Renal pelvis (tissue), 4 donors: ENCODE data around the gene ZNF423. TPM values are rescaled to one million over a fixed set of nuclear protein-coding genes. Genes with fewer than 3 reads are reported as not detected.

Experiments used
- DNase-seq: peaks from one replicate; pipeline ENCODE4 v3.0.0-alpha.2; 2013
- polyA plus RNA-seq, 3 donors: library from polyadenylated mRNA; unstranded; fragments of 120-200 nt; gene quantifications; one replicate each; pipeline ENCODE4 v1.2.1, GENCODE V29; 2013; ENCODE audit not compliant: insufficient read length in 3 of 3

Gene ZNF423
- polyA plus RNA-seq, 3 donors, result 24.2 to 30.5 (median 28.5) TPM

DNA sequence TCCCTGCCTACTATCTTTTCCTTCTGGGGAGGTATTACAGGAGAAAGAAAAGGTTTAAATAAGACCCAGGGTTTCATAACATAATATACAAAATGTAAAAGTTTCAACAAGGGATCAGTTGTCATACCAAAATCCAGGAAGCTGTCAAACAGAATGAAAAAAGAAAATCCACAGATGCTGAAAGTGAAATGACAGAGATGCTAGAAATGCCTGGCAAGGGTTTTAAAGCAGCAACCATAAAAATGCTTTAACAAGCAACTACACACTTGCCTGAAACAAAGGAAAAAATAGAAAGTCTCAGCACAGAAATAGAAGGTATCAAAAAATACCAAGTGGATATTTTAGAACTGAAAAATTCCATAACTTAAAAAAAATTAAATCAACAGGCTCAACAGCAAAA lies 377.3 kb downstream of the ZNF423 start:
- no peak for DNase-seq

DNA sequence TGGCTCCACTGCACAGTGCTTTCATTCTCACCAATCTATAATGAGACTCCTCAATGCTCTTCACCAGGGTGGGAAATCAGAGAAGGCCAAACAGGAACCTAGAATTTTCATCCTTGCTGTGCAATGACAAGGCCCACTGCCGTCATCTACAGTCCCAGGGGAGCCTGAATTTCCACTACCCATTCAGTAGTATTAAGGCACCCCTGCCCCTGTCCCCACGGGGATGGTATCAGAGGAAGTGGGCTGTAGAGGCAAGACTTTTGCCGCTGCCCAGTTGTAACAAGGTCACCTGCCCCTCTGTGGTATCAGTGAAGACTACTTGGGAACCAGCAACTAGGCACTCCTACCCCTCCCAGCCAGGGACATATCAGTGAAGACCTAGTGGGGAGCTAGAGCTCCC lies 377.8 kb downstream of the ZNF423 start:
- DNase-seq, result no peak

DNA sequence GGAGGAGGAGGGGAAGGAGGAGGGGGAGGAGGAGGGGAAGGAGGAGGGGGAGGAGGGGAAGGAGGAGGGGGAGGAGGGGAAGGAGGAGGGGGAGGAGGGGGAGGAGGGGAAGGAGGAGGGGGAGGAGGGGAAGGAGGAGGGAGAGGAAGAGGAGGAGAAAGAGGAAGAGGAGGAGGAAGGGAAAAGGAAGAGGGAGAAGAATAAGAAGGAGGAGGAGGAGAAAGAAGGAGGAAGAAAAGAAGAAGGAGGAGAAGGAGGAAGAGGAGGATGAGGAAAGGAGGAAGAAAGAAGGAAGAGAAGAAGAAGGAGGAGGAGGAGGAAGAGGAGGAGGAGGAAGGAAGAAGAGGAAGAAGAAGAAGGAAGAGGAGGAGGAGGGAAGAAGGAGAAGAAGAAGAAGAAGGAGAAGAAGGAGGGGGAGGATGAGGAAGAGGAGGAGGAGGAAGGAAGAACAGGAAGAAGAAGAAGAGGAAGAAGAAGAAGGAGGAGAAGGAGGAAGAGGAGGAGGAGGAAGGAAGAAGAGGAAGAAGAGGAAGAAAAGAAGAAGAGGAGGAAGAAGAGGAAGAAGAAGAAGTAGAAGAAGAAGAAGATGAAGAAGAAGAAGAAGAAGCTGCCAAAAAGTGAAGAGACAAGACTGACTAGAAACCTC lies 378.5 kb downstream of the ZNF423 start:
- DNase-seq, result no peak

DNA sequence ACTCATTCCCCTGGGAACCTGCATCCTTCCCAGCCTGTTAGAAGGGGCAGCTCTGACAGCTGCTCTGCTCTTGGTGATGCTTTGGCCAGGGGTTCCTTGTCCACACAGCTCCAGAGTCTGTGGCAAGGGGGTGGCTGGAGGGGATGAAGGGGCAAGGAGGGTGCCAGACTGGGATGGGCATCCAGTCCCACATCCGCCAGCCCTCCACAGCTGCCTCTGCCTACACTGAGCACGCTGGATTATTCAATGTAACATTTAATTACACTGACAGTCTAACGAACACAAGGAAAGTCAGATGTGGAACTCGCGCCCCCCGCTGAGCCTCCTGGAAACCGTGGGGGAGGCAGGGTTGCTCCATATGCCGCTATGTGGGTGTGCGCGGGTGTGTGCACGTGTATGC lies 381.2 kb downstream of the ZNF423 start:
- no peak for DNase-seq

DNA sequence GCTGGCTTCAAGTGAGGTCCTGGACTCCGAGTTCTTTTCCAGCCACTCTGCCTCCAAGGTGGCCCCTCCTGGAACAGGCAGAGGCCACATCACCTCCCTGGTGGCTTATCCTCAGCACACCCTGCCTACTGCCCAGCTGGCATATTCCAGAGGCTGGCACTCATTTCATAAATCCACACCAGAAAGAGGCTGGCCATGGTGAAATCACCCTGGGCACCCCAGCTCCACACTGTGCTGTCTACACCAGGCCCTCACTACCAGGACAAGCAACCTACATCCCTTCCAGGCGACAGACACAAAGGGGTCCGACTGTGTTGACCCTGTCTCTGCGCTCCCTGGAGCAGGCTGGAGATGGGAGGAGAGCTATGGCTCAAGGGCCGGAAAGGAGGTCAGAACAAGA lies 382.1 kb downstream of the ZNF423 start:
- no peak for DNase-seq

DNA sequence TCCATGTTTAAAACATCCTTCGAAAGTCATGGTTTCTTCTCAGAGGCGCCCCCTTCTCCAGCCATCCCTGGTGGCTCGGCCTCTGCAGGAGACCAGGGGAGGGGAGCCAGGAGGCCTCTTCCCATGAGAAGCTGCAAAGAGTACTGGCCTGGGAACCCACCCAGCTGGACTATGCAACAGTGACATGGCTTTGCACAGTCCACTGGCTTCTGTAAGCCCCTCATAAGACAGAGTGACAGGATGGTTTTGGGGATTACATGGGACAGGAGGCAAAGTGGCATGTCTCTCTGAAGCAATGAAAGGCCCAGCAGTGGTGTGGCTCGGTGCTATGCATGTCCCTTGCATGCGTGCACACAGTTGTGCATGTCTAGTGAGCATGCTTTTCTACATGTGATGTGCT lies 382.8 kb downstream of the ZNF423 start:
- DNase-seq, result no peak

DNA sequence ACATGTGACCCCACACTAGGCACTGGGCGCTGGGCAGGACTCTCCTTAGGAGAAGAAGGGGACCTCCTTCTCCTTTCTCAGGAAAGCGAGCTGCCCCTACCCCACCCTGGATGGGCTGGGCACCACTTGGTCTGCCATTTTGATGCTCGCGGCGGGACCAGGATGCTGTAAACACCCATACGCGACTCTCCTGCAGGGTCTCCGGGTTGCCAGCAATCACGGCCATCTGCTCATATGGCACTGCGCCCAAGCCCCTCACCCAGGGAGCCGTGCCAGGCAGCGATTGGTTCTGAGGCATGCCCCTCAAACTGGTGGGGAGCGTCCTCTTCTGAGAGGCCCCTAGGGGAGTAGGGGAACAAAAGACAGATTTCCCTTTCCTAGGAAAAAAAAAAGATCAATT lies 383.3 kb downstream of the ZNF423 start:
- DNase-seq, result no peak

DNA sequence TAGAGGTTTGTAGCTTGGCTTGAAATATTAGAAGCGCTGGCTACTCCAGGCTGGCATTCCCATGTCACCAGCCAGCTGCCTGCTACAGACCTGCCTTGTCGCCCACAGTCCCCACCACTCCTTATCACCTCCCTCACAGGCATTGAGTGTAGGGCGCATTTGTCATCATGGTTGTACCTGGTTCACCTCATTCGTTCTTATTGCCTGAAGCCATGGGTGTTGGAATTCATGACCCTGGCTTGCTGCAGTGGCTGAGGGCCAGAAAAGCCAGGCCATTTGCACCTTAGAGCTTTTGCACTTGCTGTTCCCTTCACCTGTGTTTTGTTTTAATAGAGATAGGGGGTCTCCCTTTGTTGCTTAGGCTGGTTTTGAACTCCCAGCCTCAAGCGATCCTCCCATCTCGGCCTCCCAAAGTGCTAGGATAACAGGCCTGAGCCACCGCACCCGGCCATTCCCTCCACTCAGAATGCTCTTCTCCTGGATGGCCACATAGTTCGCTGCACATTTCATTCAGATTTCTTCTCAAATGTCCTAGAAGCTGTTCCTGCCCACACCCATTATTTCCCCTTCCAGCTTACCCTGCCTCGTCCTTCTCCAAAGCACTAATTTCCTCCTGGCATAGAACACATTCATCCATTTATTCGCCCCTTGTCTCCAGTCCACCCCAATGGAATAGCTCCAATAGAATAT lies 384.7 kb downstream of the ZNF423 start:
- no peak for DNase-seq

DNA sequence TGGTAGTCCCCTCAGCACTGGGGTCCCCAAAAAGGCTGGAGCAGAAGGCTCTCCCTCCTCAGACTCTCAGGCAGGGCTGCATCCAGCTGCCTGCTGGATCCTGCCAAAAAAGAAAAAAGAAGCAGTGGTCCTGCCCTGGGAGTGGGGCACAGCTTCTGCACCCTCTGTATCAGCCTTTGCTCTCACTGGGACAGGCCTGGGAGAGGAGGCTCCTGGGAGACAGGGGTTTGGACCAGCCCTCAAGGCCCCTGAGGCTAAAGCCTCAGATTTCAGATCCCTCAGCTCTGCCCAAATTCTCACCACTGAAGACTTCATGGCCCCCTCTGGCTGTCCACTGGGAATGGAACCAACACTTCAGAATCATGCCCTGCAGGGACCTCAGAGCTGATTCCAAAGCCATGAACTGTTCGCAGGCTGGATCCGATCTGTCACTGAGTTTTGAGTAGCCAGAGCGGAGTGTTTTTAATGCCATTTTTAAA lies 385.4 kb downstream of the ZNF423 start:
- DNase-seq, result no peak

DNA sequence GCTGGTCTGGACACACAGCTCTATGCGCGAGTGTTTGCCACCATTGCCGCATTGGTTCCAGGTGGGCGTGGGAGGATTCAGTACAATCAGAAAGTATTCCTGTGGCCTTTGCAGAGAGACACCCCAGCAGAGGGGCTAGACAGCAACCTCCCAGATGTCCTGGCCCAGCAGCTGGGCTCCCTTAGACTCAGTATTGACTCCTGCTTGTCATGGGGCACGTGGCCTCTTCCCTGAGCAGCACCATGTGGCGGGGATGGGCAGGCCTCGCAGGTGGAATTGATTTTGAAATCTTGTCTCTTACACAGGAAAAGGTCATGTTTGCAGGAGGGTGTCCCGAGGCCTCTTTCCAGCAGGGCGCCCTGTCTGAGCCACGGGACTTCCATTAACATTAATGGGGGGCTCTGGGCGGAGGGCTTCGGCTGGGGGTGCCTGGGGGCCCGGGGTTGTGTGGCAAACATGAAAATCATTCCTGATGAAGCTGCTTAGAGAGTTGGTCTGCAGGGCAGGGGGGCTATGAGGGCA lies 385.9 kb downstream of the ZNF423 start:
- no peak for DNase-seq

DNA sequence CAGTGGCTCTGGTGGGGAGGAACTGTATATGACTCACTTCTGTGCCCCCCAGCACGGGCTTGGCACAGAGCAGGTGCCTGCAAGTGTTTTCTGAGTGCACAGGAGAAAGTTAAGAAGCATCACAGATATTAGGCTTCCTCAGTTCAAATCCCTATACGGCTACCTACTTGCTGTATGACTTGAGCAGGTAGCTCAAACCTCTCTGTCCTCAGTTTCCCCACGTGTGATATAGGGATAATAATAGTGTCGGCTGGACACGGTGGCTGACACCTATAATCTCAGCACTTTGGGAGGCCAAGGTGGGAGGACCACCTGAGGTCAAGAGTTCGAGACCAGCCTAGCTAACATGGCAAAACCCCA lies 386.6 kb downstream of the ZNF423 start:
- DNase-seq, result no peak

DNA sequence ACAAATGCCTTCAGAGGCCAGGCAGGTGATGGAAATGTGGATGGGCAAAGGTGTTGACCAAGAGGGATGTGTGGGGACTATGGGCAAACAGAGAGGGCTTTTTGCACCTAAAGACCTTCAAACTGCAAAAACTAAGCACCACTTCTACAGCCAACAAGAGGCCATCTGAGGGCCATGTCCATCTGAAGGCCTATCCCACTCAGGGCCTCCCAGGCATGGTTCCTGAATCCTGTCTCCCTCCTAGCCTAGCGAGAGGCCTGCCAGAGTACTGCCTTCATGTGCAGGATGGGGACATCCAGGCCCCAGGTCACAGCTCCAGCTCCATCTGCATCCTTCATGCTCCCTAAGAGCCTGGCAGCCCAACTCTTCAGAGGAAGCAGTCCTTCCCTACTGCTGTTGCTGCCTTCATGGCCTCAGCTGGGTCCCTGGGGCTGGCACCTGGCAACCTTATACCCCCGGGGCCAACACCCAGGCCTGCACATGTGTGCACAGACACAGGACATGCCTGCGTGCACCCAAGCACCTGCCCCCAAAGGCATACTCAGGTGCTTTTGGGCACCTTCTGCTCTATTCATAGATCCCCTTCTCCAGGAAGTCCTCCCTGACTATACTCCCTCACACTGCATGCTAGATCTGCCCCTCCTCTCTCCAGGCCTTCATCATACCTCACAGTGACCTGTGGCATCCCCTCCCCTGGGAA lies 387.2 kb downstream of the ZNF423 start:
- DNase-seq, result no peak

DNA sequence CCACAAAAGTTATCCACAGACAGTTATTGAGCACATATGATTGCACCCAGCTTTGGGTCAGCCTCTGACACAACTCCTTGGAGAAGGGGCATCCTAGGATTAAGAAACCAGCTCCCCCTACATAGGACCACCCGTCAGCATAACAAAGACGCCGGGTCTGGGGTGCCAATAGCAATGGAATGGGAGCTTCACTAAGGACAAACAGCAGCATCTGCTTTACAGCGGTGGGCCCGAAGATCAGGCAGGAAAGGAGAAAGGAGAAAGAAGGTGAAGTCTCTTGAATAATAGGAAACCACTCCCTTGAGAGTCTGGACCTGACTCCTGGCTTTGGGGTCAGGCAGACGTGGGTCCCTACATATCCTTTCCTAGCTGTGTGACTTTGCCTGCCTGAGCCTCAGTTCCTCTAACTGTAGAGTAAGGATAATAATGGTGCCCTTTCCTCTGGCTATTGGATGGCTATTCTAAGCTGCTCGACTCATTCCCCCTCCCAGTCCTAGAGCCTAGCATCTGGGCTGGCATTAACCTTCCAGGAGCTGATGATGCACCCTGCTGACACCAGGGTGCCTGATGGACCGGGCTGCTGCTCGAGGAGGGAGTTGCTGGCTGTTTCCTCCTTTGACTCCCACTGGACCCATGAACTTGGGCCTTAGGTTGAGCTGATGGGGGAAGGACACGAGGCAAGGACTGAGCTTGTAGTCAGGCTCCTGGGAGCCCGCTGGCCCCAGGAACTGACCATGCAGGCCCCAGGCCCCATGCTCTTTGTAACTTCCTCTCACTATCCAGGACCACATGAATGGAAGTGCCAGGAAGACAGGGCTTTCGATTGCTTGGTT lies 388.2 kb downstream of the ZNF423 start:
- no peak for DNase-seq

DNA sequence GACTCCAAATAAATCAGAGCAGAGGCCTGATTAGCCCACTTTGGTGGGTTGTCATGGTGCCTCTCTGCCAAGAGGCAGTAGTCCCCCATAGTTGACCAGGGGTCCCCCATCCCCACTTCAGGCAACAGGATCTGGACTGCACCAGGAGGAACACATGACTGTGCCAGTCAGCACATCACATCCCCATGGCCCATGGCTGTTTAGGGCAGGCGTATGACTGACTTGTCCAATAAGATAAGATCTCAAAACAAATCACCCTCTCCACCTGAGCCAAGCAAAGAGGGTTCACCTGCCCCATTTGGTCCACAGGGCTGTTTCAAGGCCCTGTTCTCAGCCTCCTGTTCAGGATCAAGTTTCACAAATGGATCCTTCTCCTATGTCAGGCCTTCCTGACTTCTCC lies 389.0 kb downstream of the ZNF423 start:
- DNase-seq, result no peak

DNA sequence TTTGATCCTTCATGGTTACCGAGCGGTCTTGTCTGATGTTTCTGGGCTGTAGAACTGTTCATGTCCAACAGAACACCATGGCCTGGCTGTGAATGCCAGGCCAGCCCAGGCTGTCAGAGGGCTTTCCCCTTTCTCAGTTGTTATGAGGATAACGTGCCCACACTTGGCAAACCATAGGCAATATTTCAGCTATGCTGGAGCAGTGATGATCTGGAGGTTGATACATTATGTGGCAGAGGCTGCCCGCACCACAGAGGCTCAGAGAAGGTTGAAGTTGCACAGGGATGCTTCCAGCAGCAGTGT lies 389.4 kb downstream of the ZNF423 start:
- no peak for DNase-seq

DNA sequence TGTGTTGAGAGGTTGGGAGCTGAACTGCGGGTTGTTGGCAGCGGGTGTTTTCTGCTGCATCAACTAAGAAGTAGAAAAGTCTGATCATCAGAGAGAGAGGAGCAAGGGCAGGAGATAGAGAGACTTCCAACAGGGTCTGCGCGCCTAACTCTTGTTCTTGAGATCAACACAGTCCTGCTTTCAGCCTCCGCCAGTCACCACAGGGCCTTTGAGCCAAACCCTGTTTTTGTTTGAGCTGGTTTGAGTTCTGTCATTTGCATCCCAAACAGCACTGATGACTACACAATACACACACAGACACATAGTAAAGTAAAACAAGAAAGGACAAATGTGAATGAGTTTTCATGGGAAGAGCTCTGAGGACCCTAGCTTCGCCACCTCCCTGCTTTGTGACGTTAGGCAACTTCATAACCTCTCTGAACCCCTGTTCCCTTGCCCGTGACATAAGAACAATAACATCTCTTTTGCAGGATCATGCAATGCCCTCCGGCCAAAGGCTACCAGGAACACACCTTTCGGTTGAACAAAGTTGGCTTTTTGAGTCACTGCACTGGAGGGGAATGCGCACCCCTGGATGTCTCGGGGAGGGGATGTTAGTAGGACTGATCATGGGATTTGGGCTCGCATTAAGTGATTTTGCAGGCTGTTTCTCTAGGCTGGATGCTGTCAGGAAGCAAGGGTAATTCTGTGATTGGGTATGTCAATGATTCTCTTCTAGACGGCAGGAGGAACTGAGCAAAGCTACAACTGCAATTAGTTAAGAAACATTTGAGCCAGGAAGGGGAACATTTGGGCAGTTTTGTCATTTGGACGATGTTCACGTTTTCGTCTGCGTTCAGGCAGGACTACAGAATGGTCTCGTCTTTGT lies 390.0 kb downstream of the ZNF423 start:
- no peak for DNase-seq

DNA sequence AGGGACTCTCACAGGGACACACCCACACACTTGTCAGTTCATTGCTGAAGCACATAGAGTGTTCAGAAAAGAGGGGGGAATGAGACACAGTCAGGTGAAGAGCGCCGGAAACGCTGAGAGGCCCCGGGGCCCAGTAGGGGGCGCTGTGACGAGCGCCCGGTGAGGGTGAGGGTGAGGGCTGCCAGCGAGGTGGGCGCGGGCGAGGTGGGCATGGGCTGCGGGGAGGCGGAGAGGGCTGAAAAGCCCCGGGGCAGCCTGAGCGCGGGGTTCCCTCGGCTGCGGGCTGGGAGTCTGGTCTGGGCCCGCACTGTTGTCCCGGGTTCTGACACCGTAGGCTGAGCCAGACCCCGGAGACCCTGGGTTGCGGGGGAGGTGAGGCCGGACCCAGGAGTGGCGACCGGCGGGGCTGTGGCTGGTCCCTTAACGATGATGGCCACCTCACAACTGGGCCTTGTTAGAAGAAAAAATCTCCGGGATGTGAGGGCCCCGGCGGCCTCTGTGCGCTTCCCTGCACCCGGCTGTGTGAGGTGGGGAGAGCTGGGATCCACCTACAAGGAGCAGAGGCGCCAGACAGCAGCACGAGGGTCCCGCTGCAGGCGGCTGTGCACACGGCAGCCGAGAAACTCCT lies 390.9 kb downstream of the ZNF423 start:
- DNase-seq, result no peak

DNA sequence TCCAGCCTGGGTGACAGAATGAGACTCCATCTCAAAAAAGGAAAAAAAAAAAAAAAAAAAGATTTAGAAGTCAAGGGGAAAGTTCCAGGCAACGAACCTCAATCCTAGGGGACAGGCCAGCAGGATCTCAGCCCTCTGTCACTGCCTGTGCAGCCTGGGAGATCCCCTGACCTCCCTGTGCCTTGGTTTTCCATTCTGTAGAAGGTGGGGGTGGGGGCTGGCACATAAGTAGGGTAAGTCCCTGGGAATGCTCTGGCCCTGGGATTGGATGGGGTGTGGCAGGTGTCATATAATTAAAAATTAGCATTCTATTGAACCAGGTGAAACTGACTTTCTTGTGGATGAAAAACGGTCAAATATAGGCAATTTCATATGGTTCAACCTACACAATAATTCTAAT lies 391.8 kb downstream of the ZNF423 start:
- no peak for DNase-seq

DNA sequence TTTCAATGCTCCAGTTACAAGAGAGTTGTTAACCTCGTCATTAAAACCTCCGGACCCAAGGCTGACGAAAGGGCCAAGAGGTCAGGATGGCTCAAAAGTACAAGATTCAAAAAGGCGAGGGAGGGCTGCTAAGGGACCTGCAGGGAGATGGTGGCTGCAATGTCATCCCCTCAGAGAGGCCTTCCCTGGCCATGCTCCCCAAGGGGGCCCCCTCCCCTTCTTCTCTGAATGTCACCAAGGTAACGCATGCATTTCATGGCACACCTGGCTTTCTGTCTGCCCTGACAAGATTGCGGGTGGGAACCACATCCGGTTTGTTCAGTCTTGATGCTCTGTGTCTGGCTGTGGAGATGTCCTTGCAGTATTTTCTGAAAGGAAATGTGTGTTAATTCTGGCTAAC lies 392.4 kb downstream of the ZNF423 start:
- DNase-seq, result no peak

DNA sequence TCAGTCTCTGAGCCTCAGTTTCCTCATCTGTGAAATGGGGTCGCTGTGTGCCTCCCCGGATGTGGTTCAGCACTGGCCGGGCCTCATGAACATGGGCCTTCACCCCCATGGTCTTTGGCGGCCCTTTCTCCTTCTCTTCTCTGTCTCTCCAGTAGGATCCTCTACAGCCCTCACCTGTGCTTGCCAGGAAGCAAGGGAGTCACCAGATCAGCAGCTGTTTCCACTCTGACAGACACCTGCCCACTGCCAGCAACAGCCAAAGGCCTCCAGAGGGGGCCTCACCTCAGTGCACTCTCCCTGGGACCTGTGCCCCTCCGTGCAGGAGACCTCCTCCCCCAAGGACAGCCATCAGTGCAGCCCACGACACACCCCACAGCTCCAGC lies 392.9 kb downstream of the ZNF423 start:
- no peak for DNase-seq
